Lower lobe of right lung (tissue), 2 donors: ENCODE measurements around the gene KCNJ14. TPM values are rescaled to one million over a fixed set of nuclear protein-coding genes. Genes with fewer than 3 reads are reported as not detected.

Source experiments
- ATAC-seq, 2 donors: fragments of 200-7000 bp; cut with Tn5 transposase; one replicate each; pipeline ENCODE4 v1.9.1; 2020 to 2022; ENCODE audit warnings: mild to moderate bottlenecking in 2 of 2, moderate library complexity in 2 of 2
- DNase-seq: peaks from one replicate; pipeline ENCODE4 v3.0.0-alpha.2; 2020
- H3K27ac ChIP-seq: fragments of 200-600 bp; one replicate; pipeline ENCODE4 v1.8.0; 2022
- H3K27me3 ChIP-seq: fragments of 200-600 bp; one replicate; pipeline ENCODE4 v1.8.0; 2022; ENCODE audit warnings: low read depth
- H3K36me3 ChIP-seq: fragments of 200-600 bp; one replicate; pipeline ENCODE4 v1.8.0; 2022; ENCODE audit warnings: mild to moderate bottlenecking
- H3K4me1 ChIP-seq: fragments of 200-600 bp; one replicate; pipeline ENCODE4 v1.8.0; 2022
- H3K4me3 ChIP-seq: fragments of 200-600 bp; one replicate; pipeline ENCODE4 v1.8.0; 2022; ENCODE audit warnings: mild to moderate bottlenecking
- H3K9me3 ChIP-seq: fragments of 200-600 bp; one replicate; pipeline ENCODE4 v1.8.0; 2022
- CTCF ChIP-seq: fragments of 200-600 bp; IDR thresholded peaks from one replicate; pipeline ENCODE4 v1.8.0; 2022; ENCODE audit warnings: antibody characterized with exemption, mild to moderate bottlenecking
- intact Hi-C: fragments of 100-400 bp; cut with DNase I; formaldehyde crosslinking; loops from one replicate; pipeline ENCODE4 v1.11.0; 2022
- total RNA-seq: library from RNA; stranded (reverse); fragmentation: NEBNext Ultra II Directional; extraction: Animal tissue kit (Norgen Biotek cat#: 25700); gene quantifications from one replicate; pipeline ENCODE4 v1.2.1, GENCODE V29; 2021
- donor health status: DM: no; HTN: yes; CAD: no; lungs with severe emphysema.

KCNJ14 gene
- total RNA-seq, 1 donor from 2014 or later: 0.71 TPM

GRCh38 chr19:48512504-48513288 lies 57.3 kb downstream of the KCNJ14 start:
- intact Hi-C loops: no loop called here
- peaks cover 27% of the 10 kb centered on the region for H3K4me1 ChIP-seq
- H3K4me3 ChIP-seq: peak overlapping the region; percentile 68
- H3K36me3 ChIP-seq: no peaks in the 10 kb centered on the region
- no peak for TF ChIP-seq CTCF
- DNase-seq (no peak), ATAC-seq (no peak)
- H3K9me3 ChIP-seq: no peaks in the 10 kb centered on the region
- H3K27ac ChIP-seq: no peak overlapping the region
- peaks cover 40% of the 10 kb centered on the region for H3K27me3 ChIP-seq

GRCh38 chr19:48513289-48514122 lies 58.1 kb downstream of the KCNJ14 start:
- TF ChIP-seq CTCF: no peak
- Histone ChIP-seq H3K36me3 (no peaks in the 10 kb centered on the region), H3K27me3 (peaks cover 40% of the 10 kb centered on the region), H3K4me3 (peak overlapping the region; percentile 68), H3K4me1 (peaks cover 27% of the 10 kb centered on the region), H3K27ac (peak overlapping the region; percentile 41), H3K9me3 (no peaks in the 10 kb centered on the region)
- intact Hi-C loops: no loop called here
- DNase-seq: peak; percentile 80
- ATAC-seq: peak; percentile 86 to 91

GRCh38 chr19:48514123-48514458 lies 58.7 kb downstream of the KCNJ14 start:
- no peak for ATAC-seq

GRCh38 chr19:48516536-48516935 lies 61.2 kb downstream of the KCNJ14 start:
- DNase-seq: no peak

More at GRCh38 chr19:48514123-48514458, 58.7 kb downstream of the KCNJ14 start:
- no peak for DNase-seq
- Histone ChIP-seq H3K27ac (no peak overlapping the region), H3K9me3 (no peaks in the 10 kb centered on the region), H3K27me3 (peaks cover 40% of the 10 kb centered on the region), H3K4me1 (peaks cover 27% of the 10 kb centered on the region), H3K36me3 (no peaks in the 10 kb centered on the region), H3K4me3 (peak overlapping the region; percentile 68)
- intact Hi-C loops: no loop called here
- no peak for TF ChIP-seq CTCF

More at GRCh38 chr19:48516536-48516935, 61.2 kb downstream of the KCNJ14 start:
- no peak for ATAC-seq
- peaks cover 27% of the 10 kb centered on the region for H3K27me3 ChIP-seq
- H3K36me3 ChIP-seq: no peaks in the 10 kb centered on the region
- H3K9me3 ChIP-seq: no peaks in the 10 kb centered on the region
- TF ChIP-seq CTCF: no peak
- H3K4me3 ChIP-seq: no peak overlapping the region
- intact Hi-C loops: no loop called here
- H3K27ac ChIP-seq: no peak overlapping the region
- H3K4me1 ChIP-seq: peaks cover 13% of the 10 kb centered on the region

Other genes with a start within 250 kb of the KCNJ14 start
- 101 TPM for gene CARD8, start 199.7 kb upstream of the KCNJ14 start, total RNA-seq
- gene ZNF114, start 185.5 kb upstream of the KCNJ14 start, total RNA-seq: 1.4 TPM
- 123 TPM for gene EMP3, start 130.0 kb upstream of the KCNJ14 start, total RNA-seq
- gene TMEM143, start 91.6 kb upstream of the KCNJ14 start, total RNA-seq: 11.1 TPM
- not detected for gene SYNGR4, start 91.2 kb upstream of the KCNJ14 start, total RNA-seq
- 137 TPM for gene KDELR1, start 64.0 kb upstream of the KCNJ14 start, total RNA-seq
- 0.95 TPM for gene GRIN2D, start 61.9 kb upstream of the KCNJ14 start, total RNA-seq
- 25.8 TPM for gene GRWD1, start 9.6 kb upstream of the KCNJ14 start, total RNA-seq
- 75.2 TPM for gene CYTH2, start 13.8 kb downstream of the KCNJ14 start, total RNA-seq
- gene LMTK3, start 56.3 kb downstream of the KCNJ14 start, total RNA-seq: 7.1 TPM
- gene SULT2B1, start 96.6 kb downstream of the KCNJ14 start, total RNA-seq: 14.4 TPM
- not detected for gene SPACA4, start 151.2 kb downstream of the KCNJ14 start, total RNA-seq
- gene FAM83E, start 159.5 kb downstream of the KCNJ14 start, total RNA-seq: 34.1 TPM
- gene RPL18, start 163.6 kb downstream of the KCNJ14 start, total RNA-seq: 997 TPM
- gene SPHK2, start 163.9 kb downstream of the KCNJ14 start, total RNA-seq: 23.8 TPM
- gene DBP, start 181.8 kb downstream of the KCNJ14 start, total RNA-seq: 17.7 TPM
- 7.8 TPM for gene CA11, start 190.6 kb downstream of the KCNJ14 start, total RNA-seq
- gene NTN5, start 217.4 kb downstream of the KCNJ14 start, total RNA-seq: 0.24 TPM
- gene FUT2, start 240.4 kb downstream of the KCNJ14 start, total RNA-seq: 1.2 TPM